GM20000 (cell line): ENCODE data around the gene PDZRN4.

Experiments used
- DNase-seq: peaks from one replicate; pipeline ENCODE4 v3.0.0; 2012; ENCODE audit warnings: low spot score
- TF ChIP-seq, protein P1 (sequence below): IDR thresholded peaks from 2 replicates; pipeline ENCODE4 v1.5.1; 2012; ENCODE audit warnings: mild to moderate bottlenecking, control low read depth; ENCODE audit errors: extremely low read depth, missing control alignments

PDZRN4 gene

DNA sequence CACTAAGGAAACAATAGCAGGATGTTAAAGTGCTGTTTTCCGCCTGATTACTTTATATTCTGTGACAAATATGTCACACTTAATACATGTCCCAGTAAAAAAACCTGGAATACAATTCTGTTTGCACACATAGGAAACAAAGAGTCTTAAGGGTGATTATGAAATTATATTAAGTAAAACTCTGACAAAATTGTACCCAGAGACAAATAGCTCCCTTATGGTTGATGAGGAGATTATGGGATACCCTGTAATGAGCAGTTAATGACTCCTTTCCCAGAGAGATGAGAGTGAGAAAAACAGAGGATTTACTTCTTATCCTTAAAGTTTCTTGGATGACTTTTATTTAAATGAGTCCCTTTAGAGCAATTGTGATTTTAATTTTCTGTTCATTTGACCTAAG lies 370.6 kb downstream of the PDZRN4 start:
- DNase-seq = no peak
- TF ChIP-seq, protein P1, sequence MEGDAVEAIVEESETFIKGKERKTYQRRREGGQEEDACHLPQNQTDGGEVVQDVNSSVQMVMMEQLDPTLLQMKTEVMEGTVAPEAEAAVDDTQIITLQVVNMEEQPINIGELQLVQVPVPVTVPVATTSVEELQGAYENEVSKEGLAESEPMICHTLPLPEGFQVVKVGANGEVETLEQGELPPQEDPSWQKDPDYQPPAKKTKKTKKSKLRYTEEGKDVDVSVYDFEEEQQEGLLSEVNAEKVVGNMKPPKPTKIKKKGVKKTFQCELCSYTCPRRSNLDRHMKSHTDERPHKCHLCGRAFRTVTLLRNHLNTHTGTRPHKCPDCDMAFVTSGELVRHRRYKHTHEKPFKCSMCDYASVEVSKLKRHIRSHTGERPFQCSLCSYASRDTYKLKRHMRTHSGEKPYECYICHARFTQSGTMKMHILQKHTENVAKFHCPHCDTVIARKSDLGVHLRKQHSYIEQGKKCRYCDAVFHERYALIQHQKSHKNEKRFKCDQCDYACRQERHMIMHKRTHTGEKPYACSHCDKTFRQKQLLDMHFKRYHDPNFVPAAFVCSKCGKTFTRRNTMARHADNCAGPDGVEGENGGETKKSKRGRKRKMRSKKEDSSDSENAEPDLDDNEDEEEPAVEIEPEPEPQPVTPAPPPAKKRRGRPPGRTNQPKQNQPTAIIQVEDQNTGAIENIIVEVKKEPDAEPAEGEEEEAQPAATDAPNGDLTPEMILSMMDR = no peak

GRCh38 chr12:41563051-41563450 lies 374.9 kb downstream of the PDZRN4 start:
- DNase-seq = no peak
- TF ChIP-seq, protein P1 = no peak

- TF ChIP-seq, protein P1 = no peak
- DNase-seq = no peak
Measured at GRCh38 chr12:41564816-41565215, 376.7 kb downstream of the PDZRN4 start.

DNA sequence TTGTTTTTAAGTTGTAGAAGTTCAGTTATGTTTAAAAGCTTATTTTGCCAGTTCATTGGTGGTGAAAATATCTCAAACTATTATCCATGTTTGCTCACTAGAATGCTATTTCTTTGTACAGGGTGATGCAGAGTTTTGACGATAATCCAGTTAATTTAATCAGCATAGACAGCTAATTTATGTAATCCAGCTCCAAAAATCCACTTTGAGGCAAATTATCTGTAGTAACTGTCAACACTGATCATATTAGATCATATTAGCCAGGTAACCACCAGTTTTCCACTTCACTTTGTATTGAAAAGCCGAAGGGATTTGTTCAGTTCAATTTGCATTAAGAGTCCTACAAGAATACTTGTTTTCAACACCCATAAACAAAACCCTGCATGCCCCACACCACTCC lies 378.6 kb downstream of the PDZRN4 start:
- no peak for DNase-seq
- TF ChIP-seq, protein P1 = no peak

- no peak for DNase-seq
- TF ChIP-seq, protein P1 = no peak
Measured at GRCh38 chr12:41573445-41573844, 385.3 kb downstream of the PDZRN4 start.

DNA sequence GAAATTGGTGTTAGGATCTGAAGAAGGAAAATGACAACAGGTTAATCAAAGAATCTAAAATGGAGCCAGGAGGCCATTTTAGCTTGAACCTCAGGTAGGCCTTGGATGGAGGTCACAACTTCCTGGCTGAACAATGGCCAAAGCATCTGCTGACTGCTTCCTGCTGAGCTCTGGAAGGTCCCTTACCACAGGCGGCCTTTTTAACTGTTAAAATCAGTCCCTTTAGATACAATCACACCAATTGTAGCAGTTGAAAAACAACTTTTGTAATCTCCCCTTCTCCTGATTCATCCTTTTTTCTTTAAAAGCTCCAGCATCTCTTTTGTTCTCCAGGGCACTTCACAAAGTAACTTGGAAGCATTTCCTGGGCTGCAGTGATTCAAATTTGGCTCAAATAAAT lies 388.8 kb downstream of the PDZRN4 start:
- TF ChIP-seq, protein P1 = no peak
- no peak for DNase-seq

DNA sequence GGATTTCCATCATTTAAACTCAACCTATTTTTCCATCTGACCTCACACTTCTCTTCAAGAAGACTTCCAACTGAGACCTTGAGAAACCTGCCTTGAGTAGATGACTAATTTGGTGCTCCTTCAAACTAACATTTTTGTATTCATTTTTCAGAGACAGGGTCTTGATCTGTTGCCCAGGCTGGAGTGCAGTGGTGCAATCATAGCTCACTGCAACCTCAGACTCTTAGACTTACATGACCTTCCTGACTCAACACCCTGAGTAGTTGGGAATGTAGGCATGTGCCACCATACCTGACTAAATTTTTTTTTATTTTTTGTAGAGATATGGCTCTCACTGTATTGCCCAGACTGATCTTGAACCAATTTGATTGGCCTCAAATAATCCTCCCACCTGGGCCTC lies 389.9 kb downstream of the PDZRN4 start:
- TF ChIP-seq, protein P1 = no peak
- DNase-seq = no peak
